A549 treated with CpdA at 1 μM for 4 hours (cell line): Measurements from ENCODE around the gene MAN1A2. TPM values are rescaled to one million over a fixed set of nuclear protein-coding genes. Genes with fewer than 3 reads are reported as not detected.

Source experiments
- total RNA-seq: library from RNA; stranded (reverse); fragments of 200-300 nt; extraction: Qiagen RNA extraction; gene quantifications from 5 replicates; pipeline ENCODE4 v1.2.3, GENCODE V29; 2022; ENCODE audit warnings: low read depth

Gene MAN1A2
- 4.8 to 11.1 TPM (median 8.0 TPM) in 5 replicates for total RNA-seq

DNA sequence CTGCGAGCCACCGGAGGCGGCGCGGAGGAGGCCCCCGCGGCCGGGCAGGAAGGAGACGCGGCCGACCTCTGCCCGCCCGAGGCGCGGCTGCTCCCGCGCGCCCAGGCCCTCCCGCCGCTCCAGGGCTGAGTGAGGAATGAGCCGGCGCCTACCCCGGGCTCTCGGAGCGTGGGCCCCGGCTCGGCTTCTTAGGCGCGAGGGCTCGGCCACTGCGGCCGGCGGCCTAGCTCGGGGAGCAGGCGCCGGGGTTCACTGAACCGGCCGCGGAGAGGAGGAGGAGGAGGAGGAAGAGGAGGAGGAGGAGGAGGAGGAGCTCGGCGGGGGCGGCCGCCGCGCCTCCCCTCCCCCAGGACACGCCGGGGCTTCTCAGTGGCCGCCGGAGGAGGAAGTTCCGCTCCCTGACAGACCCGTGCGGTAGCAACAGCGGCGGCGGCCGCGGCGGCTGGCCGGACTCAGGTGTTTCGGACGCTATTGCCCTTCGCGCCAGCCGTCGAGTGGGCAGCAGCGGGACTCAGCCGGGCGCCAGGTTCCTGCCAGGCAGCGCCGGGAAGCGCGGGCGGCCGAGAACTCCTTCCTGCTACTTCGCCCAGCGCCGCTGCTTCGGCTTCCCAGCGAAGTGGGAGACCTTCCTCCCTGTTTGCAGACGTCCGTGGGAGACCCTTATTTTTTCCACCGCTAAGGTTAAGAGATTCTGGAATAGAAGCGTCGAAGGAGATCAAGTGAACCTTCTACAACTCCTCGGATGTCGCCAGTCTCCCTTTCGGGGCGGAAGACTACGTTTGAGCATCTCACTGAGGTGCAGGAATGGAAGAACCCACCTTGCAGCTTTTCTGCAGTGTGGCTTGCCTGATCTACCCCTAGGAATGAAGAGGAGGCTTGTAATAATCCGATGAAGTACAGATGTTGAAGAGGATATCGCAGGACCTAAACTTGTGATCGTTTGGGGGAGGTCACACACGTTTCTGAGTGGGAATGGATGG is at the start of gene MAN1A2:
Gene MAN1A2, plus strand, starts transcription at position 404 of the 980 bp plus-strand sequence. CDS start 735 bp downstream, outside the sequence.

Other genes starting within 250 kb of the MAN1A2 start
- gene TRIM45, start 245.7 kb upstream of the MAN1A2 start, total RNA-seq, result 0.97 to 1.7 TPM (median 1.3 TPM) in 5 replicates
- gene VTCN1, start 156.5 kb upstream of the MAN1A2 start, total RNA-seq, result 0.06 to 0.25 TPM (median 0.08 TPM) in 4 of 5 replicates, not detected in the other
- 0.05 to 0.14 TPM (median 0.09 TPM) in 5 replicates for gene TENT5C, start 238.6 kb downstream of the MAN1A2 start, total RNA-seq